GM21737 (cell line): ENCODE results near the gene CHRNG.
"Not testable (repeated sequence)": the region's sequence is repeated elsewhere in the genome, so short reads cannot be mapped to it uniquely, and the experiment has no call there.

Experiments
- ATAC-seq: cut with Tn5 transposase; IDR thresholded peaks from one replicate; pipeline ENCODE4 v1.9.1; 2021; ENCODE audit warnings: mild to moderate bottlenecking, moderate library complexity; ENCODE audit not compliant: unreplicated experiment

CHRNG gene

DNA sequence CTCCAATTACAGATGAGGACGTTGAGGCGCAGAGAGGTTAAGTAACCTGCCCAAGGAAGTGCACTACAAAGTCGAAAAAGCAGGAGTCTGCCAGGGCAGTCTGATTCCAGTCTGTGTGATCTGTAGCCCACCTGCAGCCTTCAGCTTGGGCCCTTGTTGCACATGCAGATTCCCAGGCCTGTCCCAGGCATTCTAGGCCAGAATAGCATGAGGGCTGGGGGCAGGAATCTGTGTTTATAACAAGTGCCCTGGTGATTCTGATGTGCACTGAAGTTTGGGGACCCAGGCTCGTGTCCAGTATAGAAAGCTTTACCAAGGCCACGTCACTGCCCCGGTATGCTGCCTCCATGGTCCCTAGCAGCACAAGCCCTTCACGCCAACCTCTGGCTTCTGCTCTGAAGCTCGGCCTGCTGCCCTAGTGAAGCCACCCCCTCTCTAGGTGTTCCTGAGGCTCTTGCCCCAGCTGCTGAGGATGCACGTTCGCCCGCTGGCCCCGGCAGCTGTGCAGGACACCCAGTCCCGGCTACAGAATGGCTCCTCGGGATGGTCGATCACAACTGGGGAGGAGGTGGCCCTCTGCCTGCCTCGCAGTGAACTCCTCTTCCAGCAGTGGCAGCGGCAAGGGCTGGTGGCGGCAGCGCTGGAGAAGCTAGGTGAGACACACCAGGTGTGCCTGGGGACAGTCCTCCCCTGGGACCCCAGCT, 4.6 kb downstream of the CHRNG start:
- ATAC-seq: no peak

DNA sequence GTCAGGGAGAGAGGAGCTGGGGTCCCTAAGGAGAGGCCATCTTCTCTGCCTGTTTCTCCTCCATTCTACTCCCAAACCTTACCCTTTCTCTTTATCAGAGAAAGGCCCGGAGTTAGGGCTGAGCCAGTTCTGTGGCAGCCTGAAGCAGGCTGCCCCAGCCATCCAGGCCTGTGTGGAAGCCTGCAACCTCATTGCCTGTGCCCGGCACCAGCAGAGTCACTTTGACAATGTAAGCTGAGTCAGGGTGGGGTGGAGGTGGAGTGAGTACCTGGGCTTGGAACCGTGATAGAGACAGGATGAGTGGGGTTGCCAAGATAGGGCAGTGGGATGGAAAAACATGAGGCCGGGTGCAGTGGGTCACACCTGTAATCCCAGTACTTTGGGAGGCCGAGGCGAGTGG, 5.2 kb downstream of the CHRNG start:
- no peak for ATAC-seq

DNA sequence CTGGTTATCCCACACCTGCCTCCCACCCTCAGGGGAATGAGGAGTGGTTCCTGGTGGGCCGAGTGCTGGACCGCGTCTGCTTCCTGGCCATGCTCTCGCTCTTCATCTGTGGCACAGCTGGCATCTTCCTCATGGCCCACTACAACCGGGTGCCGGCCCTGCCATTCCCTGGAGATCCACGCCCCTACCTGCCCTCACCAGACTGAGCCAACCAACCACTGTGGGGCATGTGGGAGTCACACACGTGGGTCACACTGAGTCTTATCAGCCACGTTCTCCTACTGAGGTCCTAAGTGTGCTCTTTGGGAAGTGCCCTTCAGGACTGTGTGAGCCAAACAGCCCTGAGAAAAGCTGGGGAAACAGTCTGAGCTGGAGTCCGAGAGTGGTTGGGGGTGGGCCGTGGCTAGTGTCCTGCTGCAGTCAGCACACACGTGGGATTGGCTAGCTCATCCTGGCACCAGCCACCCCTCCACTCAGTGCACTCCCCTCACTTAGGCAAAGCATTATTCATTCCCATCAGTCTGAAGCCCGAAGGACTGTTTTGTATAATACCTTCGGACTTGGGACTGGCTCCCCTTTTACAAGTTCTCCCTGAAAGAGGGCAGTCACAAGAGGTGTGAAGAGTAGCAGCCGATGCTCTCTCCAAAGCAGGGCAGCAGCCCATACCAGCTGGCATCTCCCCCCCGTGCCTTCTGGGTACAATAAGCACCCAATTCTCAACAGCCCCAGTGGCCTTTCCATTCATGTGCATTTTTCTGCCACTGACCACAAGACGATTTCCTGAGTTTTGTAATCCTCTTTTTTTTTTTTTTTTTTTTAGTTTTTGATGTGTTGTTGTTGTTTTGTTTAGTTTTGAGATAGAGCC, 6.3 kb downstream of the CHRNG start:
- ATAC-seq: no peak

GRCh38 chr2:232547991-232548390, 8.5 kb downstream of the CHRNG start:
- no peak for ATAC-seq

- ATAC-seq: no peak
These were observed 10.3 kb downstream of the CHRNG start for GRCh38 chr2:232549655-232550353.

DNA sequence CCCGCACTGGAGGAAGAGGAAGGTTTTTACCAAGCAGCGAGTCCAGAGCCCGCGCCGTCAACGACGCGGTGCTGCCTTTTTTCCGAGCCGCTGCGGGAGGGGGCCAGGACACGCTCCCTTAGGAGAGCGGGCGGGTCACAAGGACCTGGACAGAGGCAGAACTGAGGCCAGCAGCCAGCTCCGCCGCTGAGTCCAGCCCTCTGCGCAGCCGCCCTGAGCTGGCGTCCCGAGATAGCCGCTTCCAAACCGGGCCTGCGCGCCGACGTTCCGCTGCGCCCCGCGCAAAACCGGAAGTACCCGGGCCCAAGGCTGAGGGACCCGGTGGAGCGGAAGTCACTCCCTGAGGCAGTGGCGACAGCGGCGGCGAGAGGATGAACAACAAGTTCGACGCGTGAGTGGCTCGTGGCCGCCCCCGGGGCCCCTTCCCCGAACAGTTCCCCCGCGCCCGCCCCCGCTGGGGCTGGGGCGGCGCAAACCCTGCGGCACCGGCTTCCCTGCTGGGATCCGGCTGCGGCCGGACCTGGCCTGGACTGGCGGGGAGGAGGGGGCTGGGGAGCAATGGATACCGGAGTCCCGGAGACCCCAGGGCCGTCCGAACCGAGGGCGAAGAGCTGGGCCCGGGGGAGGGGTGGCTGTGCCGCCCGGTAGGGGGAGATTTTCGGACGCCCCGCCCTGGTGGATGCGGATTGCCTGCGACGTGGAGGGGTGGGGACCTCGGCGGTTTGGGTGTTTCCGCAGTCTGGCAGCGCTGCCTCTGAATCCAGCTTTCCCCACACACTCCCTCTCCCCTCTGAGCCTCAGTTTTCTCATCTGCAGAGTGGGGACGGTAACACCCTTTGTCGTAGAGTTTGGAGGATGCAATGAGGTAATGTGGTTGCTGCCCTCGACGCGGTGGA, 11.1 kb downstream of the CHRNG start, which contains the start of the genes EIF4E2 and TIGD1:
Gene EIF4E2 (plus strand): TSS at position 336 of the 896 bp plus-strand sequence. CDS start 36 bp downstream, at position 372.
Gene TIGD1 (minus strand): TSS at position 204 of the 896 bp plus-strand sequence. CDS start 675 bp downstream, outside the sequence.
- ATAC-seq: peak; percentile 91

GRCh38 chr2:232551250-232551638, 11.8 kb downstream of the CHRNG start:
- ATAC-seq: no peak

- no peak for ATAC-seq
These were observed 12.3 kb downstream of the CHRNG start for GRCh38 chr2:232551776-232552175.

GRCh38 chr2:232556426-232556825, 16.9 kb downstream of the CHRNG start:
- no peak for ATAC-seq

- no peak for ATAC-seq
These were observed 23.1 kb downstream of the CHRNG start for GRCh38 chr2:232562515-232563151.

DNA sequence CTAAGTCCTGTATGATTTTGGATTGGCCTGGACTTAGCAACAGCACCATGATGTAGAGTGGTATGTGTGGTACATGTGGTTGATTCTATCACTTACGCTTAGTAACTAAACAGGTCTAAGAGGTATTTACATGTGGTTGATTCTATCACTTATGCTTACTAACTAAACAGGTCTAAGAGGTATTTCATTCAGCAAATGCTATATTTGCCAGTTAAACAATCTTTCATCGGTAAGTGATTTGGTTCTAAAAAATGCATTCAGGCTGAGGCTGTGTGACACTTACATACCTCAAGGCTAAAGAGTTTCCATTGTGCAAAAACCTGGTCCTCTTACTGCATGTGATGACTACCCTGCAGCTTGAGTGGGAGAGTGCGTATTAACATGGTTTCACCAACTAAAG, 24.1 kb downstream of the CHRNG start:
- ATAC-seq: no peak

- ATAC-seq: no peak
These were observed 28.2 kb downstream of the CHRNG start for GRCh38 chr2:232567721-232568120.

GRCh38 chr2:232568161-232568560, 28.7 kb downstream of the CHRNG start:
- ATAC-seq: no peak

DNA sequence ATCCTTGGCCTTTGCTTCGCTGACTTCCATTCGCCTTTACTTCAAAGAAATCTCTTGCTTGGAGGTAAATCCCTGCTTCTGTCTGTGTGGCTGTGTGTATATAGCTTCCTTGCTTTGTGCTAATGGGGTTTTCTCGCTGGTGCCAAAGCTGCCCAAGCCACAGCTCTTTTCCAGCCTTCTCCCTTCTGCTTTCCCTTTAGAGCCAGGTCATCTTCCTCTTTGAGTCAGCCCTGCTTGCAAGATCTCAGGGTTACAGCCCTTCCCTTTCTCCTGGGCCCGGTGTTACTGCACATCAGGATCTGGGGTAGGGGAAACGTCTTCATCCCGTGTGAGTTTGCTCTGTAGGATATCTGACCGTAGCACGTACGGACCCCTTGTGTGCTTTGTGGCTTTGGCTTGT, 30.0 kb downstream of the CHRNG start:
- no peak for ATAC-seq

DNA sequence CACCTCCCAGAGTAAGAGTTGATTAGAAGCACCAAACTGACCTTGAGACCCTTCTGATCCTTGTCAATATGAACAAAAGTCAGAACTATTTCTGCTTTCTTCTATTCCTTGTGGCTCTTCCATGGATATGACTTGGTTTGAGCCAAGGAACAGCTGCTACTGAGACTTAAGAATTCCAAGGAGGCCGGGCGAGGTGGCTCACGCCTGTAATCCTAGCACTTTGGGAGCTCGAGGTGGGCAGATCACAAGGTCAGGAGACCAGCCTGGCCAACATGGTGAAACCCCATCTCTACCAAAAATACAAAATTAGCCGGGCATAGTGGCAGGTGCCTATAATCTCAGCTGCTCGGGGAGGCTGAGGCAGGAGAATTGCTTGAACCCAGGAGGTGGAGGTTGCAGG, 31.0 kb downstream of the CHRNG start:
- ATAC-seq: not testable (repeated sequence)

DNA sequence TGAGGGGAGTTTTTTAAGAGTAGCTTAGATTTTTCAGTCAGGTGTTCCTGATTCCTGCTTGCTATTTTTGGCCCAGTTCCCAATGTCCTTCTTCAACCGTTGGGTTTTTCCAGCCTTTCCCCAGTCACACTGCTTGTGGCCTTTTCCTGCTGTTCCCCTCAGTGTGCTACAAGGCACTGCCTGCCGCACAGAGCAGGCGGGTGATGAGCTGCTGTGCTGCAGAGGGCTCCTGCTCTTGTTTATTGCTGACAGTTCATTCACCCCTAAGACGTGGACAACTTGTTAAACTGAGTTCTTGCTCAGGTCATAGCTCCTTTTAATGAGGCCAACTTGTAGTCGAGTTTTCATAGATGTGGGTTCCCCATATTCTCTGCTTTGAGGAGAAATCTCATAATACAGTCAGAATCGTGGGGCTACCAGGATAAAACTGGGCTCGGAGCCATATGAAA, 31.6 kb downstream of the CHRNG start:
- ATAC-seq: no peak

- ATAC-seq: no peak
These were observed 33.5 kb downstream of the CHRNG start for GRCh38 chr2:232573042-232573441.

- no peak for ATAC-seq
These were observed 34.4 kb downstream of the CHRNG start for GRCh38 chr2:232573771-232574435.

GRCh38 chr2:232574674-232575403, 35.3 kb downstream of the CHRNG start:
- no peak for ATAC-seq
